Stimulated activated CD4-positive, alpha-beta T cell treated with anti-CD3 and anti-CD28 coated beads, TNF-alpha, amount 100 ng/mL, for 4 hours (primary cell): ENCODE results near the gene EPB41.

Experiments used
- DNase-seq, 3 experiments: peaks; one replicate each; pipeline ENCODE4 v3.0.0-alpha.2; 2020; ENCODE audit warnings: low read depth in 3 of 3

EPB41 gene

GRCh38 chr1:28890836-28891235, 23.5 kb upstream of the EPB41 start:
- DNase-seq = no peak

DNA sequence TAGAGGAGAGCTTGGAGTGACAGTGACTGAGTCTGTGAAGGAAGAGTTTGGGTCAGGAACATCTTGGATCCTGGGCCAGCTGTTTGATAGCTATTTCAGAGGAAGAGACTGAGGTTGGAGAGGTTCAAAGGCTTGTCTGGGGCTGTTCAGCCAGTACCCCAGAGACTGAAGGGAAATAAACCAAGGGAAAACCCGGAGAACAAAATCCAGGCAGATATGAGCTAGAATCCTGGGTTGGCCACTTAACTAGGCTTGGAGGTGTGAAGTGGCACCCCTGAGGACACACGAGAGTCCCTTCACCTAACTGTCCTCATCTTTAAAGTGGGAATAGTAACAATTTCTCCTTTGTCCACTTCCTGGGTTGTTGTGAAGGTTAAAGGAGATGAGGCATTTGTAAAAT, 23.1 kb upstream of the EPB41 start:
- no peak for DNase-seq

DNA sequence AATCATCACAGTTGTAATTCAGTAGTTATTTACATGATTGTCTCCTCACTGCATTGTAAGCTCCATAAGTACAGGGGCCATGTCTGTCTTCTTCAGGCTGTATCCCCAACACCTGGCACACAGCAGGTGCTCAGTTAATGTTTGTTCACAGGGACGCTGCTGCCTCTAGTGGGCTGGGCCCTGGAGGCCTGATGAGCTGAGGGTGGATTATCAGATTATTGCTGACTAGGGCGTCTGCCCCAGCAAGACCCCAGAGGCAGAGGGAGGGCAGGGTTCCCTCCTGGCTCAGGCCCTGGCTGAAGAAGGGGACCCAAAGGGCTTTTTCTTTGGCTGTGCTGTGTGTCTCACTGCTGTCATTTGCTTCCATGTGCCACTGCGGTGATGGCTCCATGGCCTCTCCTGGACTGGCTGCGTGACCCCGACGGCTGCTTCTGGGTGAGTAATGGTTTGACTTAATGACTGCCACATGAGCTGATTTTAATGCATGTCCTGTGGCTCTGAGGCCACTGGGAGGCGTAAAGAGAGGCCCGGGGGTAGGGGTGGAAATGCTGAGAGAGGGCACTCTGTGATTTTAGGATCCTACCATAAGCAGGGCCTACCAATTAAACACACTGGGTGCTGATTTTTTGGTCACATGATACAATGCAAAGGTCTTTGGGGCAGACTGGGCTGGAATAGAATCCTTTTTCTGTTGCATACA, 20.8 kb upstream of the EPB41 start:
- DNase-seq = no peak

GRCh38 chr1:28894785-28895184, 19.6 kb upstream of the EPB41 start:
- no peak for DNase-seq

DNA sequence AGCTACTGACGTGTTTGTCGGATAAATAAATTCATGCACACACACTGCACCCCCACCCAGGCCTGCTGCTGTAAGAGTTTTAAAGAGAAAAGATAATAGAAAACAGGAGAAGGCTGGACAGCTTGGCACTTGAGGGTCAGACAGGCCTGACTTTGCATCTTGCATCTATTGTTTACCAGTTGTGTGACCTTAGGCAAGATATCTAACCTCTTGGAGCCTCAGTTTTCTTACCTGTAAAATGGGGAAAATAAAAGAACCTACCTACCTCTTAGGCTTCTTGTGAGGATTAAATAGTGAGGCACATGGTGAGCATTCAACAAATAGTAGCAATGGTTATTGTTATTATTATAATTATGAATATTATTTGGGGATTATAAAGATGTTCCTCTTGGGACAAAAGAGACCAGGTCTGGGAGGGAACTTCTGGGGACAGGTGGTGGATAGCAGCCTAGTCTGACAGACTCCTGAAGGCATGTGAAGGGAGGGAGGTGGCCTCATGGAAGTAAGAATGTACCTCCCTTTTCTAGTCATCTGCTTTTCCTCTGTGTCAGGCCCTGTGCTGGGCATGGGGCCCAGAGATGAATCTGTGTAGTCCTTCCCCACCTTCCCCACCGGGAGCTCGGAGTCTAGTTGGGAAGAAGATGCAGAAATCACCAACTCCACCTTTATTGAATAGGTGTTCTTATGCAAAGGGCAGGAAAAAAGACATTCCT, 18.3 kb upstream of the EPB41 start:
- DNase-seq = no peak

- DNase-seq = no peak
Measured at GRCh38 chr1:28896609-28896986, 17.8 kb upstream of the EPB41 start.

GRCh38 chr1:28897789-28898188, 16.6 kb upstream of the EPB41 start:
- DNase-seq = no peak

DNA sequence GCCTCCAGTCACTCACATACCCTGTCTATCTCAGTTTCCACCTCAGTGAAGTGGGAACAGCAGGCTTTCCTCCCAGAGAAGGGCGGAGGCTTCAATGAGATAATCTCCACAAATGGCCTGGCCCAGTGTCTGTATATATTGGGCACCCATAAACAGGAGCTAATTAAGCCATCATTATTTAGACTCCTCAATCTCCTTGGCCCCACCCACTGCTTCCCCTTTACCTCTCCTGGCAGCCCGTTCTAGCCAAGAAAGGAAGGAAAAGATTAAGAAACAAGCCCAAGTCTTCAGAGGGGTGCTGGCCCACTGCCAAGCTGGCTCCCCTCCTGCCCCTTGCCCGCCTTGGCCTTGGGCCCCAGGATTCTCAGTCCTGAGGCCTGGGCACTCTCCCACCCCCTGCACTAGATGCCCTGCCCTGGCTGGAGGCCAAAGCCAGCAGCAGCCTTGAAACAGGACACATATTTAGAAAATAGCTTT, 15.9 kb upstream of the EPB41 start:
- DNase-seq = no peak

DNA sequence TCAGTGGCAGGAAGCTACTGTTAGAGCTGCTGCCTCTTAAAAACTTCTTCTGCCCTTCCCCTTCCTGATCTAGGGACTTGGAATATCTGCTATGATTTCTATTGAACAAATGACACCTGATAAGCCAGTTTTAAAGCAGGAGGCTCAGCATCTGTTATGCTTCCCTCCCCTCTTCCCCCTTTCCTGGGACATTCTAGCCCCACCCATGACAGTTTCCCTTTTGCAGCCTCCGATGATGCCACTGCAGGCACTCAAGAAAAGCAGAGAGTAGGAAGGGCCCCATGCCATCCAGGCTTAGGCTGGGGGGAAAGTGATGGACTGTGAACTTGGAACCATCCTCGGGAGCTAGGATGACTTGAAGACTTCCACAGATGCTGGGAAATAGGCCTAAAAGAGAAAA, 15.1 kb upstream of the EPB41 start:
- no peak for DNase-seq

- no peak for DNase-seq
Measured at GRCh38 chr1:28900562-28900961, 13.8 kb upstream of the EPB41 start.

DNA sequence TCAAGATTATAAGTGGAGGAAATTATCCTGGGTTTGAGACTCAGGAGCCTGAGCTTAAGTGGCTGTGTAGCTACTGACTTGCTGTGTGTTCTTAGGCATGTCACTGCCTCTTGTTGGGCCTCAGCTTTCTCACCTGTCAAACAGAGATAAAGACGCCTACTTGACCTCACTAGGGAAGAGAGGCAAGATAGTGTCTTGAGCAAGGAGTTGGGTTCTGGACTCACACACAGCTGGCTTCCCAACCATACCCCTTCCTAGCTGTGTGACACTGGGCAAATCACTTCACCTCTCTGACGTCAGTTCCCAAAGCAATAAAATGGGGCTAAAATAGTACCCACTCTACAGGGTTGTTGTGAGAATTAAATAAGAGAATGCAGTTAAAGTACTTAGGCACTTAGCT, 11.6 kb upstream of the EPB41 start:
- DNase-seq = no peak

- DNase-seq = no peak
Measured at GRCh38 chr1:28905921-28906666, 8.3 kb upstream of the EPB41 start.

DNA sequence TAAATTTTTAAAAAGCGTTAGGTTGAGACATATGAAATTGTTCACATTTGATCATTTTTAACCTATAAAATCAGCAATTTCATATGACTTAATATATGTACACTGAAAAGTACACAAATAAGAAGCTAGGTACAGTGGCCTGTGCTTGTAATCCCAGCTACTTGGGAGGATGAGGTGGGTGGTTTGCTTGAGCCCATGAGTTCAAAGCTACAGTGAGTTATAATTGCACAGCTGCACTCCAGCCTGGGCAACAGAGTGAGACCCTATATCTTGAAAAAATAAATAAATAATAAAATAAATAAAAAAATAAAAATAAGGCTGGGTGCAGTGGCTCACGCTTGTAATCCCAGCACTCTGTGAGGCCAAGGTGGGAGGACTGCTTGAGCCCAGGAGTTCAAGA, 5.2 kb upstream of the EPB41 start:
- DNase-seq = no peak

DNA sequence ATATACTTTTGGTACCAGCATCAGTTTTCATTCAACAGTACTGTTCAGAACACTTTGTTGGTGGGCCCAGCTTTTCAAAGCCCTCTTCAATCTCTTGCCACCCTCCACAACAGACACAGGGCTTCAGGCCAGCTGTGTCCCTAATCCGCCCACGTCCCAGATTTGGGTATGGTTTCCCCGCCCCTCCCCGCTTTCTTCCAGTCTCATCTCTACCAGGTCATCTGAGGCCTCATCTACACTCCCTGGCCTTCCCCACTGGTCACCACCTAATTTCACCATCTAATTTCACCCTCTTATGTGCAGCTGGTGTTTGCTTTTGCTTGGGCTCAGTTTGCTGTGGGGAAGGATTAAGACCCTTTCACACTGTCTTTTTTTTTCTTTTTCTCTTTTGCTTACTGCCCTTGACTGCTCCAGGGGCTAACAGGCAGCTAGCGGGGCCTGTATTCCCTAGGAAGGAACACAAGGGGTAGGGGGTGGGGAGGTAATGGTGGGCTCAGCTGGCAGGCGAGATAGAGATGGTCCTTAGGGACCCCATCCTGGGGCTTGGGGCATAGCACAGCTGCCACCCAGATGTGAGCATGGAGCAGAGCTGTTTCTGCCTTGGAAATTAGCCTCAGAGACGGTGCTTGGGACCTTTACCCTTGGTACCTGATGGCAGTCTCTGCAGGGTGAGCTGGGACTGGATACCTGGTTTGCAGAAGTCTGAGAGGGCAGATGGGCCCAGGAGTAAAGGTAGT, 3.8 kb upstream of the EPB41 start:
- DNase-seq = no peak

GRCh38 chr1:28913786-28914227, 562 bp upstream of the EPB41 start:
- DNase-seq = no peak

- DNase-seq = peak in 2 of 3 experiments; percentile 7 to 31
Measured at GRCh38 chr1:28915031-28915895, 894 bp downstream of the EPB41 start.

DNA sequence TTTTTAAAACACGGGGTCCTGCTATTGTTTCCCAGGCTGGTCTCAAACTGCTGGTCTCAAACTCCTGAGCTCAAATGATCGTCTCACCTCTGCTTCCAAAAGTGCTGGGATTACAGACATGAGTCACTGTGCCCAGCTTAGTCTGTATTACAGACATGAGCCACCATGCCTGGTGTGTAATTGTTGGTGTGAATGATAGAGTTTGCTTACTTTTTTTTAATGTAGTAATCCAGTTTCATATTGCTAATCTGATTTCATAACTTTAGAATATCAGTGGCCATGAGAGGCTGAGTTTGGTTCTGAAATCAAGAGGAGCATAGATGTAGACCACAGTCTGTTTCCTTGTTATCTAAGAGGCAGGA, 3.4 kb downstream of the EPB41 start:
- no peak for DNase-seq

GRCh38 chr1:28921286-28921869, 7.0 kb downstream of the EPB41 start:
- DNase-seq = no peak

GRCh38 chr1:28925350-28925891, 11.1 kb downstream of the EPB41 start:
- DNase-seq = no peak

- DNase-seq = peak in 1 of 3 experiments; percentile 16
Measured at GRCh38 chr1:28926629-28927265, 12.4 kb downstream of the EPB41 start.
